GM12878 (cell line): ENCODE measurements around the gene DPF3. TPM values are rescaled to one million over a fixed set of nuclear protein-coding genes. Genes with fewer than 3 reads are reported as not detected.

ENCODE experiments used
- ATAC-seq: fragments of 200-7000 bp; cut with Tn5 transposase; 3 replicates; pipeline ENCODE4 v1.9.1; 2020; ENCODE audit warnings: mild to moderate bottlenecking, moderate library complexity
- BruUV-seq: library from RNA; stranded (reverse); fragments of 400-500 nt; replicated peaks from 2 replicates; lab custom pipeline; 2021; lab: Mats Ljungman, UMichigan
- CTCF ChIA-PET: fragments of 300-600 bp; sonication (Branson Sonifier 250); formaldehyde crosslinking; extraction: SDS; loops from one replicate; lab custom pipeline; 2021; ENCODE audit warnings: inconsistent platforms; lab: Yijun Ruan, JAX
- POLR2A ChIA-PET: fragments of 350-600 bp; formaldehyde crosslinking; extraction: SDS; loops from one replicate; lab custom pipeline; 2021; ENCODE audit warnings: inconsistent platforms; lab: Charles Lee
- RAD21 ChIA-PET: fragments of 300-600 bp; sonication (Branson Sonifier 250); formaldehyde crosslinking; loops from one replicate; lab custom pipeline; 2023; ENCODE audit warnings: antibody characterized with exemption; ENCODE audit not compliant: unreplicated experiment; lab: Charles Lee
- SMC1A ChIA-PET: fragments of 300-600 bp; sonication (Branson Sonifier 250); formaldehyde crosslinking; loops from one replicate; lab custom pipeline; 2023; ENCODE audit not compliant: unreplicated experiment, uncharacterized antibody; lab: Charles Lee
- DNase-seq: peaks from one replicate; pipeline ENCODE4 v3.0.0-alpha.2; 2011; ENCODE audit warnings: low read depth, low spot score
- FAIRE-seq: peaks from 3 replicates; lab custom pipeline; 2011; peaks lifted over from hg19 to GRCh38; lab: Jason Lieb, UNC
- H2AFZ ChIP-seq: 2 replicates; pipeline ENCODE4 v1.6.0; 2011; ENCODE audit warnings: low read depth, low read length, control low read depth; ENCODE audit not compliant: control insufficient read depth
- H3K27ac ChIP-seq: 2 replicates; pipeline ENCODE4 v1.5.1; 2011; ENCODE audit warnings: control low read depth; ENCODE audit not compliant: control insufficient read depth, insufficient read depth
- H3K27me3 ChIP-seq, 2 experiments: replicated peaks in 1 of 2; 2 replicates each; pipeline versions ENCODE4 v1.6.0 to v1.6.1; 2011; ENCODE audit warnings: low read length in 1 of 2; ENCODE audit not compliant: control insufficient read depth in 2 of 2, insufficient read depth in 2 of 2
- H3K36me3 ChIP-seq, 2 experiments: 2 replicates each; pipeline ENCODE4 v1.5.1; 2011; ENCODE audit warnings: low read length in 1 of 2; ENCODE audit not compliant: control insufficient read depth in 2 of 2, insufficient read depth in 2 of 2
- H3K4me1 ChIP-seq: 2 replicates; pipeline ENCODE4 v1.6.1; 2011; ENCODE audit warnings: mild to moderate bottlenecking, low read length, moderate library complexity, mixed read lengths; ENCODE audit not compliant: control insufficient read depth, insufficient read depth
- H3K4me2 ChIP-seq: 2 replicates; pipeline ENCODE4 v1.6.0; 2011; ENCODE audit warnings: control low read depth; ENCODE audit not compliant: control insufficient read depth, insufficient read depth
- H3K4me3 ChIP-seq: fragments of 200-600 bp; sonication (generic); 2 replicates; pipeline ENCODE4 v1.5.1; 2016
- H3K79me2 ChIP-seq: 2 replicates; pipeline ENCODE4 v1.6.0; 2011; ENCODE audit warnings: low read length; ENCODE audit not compliant: control insufficient read depth, insufficient read depth
- H3K9ac ChIP-seq: 2 replicates; pipeline ENCODE4 v1.8.0; 2011; ENCODE audit warnings: low read length, control low read depth, mixed read lengths; ENCODE audit not compliant: control insufficient read depth, insufficient read depth
- H3K9me3 ChIP-seq: replicated peaks from 3 replicates; pipeline ENCODE4 v1.5.1; 2011; ENCODE audit warnings: mild to moderate bottlenecking, low read length; ENCODE audit not compliant: control insufficient read depth, insufficient read depth
- H4K20me1 ChIP-seq: 2 replicates; pipeline ENCODE4 v1.6.0; 2011; ENCODE audit not compliant: control insufficient read depth, insufficient read depth
- CREB1 ChIP-seq: IDR thresholded peaks from 2 replicates; pipeline ENCODE4 v1.6.1; 2012; ENCODE audit warnings: low read depth, mild to moderate bottlenecking, inconsistent platforms
- EGR1 ChIP-seq, 2 experiments: IDR thresholded peaks; 1 replicate in 1 of 2; 2 replicates in 1 of 2; pipeline ENCODE4 v1.6.1; 2011 to 2012; ENCODE audit warnings: low read depth in 2 of 2, low read length in 2 of 2, borderline replicate concordance in 1 of 2, mild to moderate bottlenecking in 1 of 2, moderate library complexity in 1 of 2
- KAT2A ChIP-seq: conservative IDR thresholded peaks from 2 replicates; pipeline ENCODE4 v1.6.1; 2011; ENCODE audit warnings: low read depth, low read length; ENCODE audit not compliant: control insufficient read depth
- KLF5 ChIP-seq: fragments of 450-650 bp; IDR thresholded peaks from 2 replicates; pipeline ENCODE4 v1.6.1; 2014; ENCODE audit warnings: mild to moderate bottlenecking; ENCODE audit not compliant: partially characterized antibody
- MTA2 ChIP-seq: fragments of 450-650 bp; IDR thresholded peaks from 2 replicates; pipeline ENCODE4 v1.6.1; 2016; ENCODE audit warnings: low read depth, mild to moderate bottlenecking, moderate library complexity
- PML ChIP-seq: IDR thresholded peaks from 2 replicates; pipeline ENCODE4 v1.6.1; 2012; ENCODE audit warnings: low read length, inconsistent platforms
- RBBP5 ChIP-seq: fragments of 200-600 bp; sonication (generic); conservative IDR thresholded peaks from 2 replicates; pipeline ENCODE4 v1.6.1; 2016
- SIN3A ChIP-seq: IDR thresholded peaks from 2 replicates; pipeline ENCODE4 v1.6.1; 2012; ENCODE audit warnings: low read depth, low read length, improper control_type of control experiment
- SMAD1 ChIP-seq: fragments of 450-650 bp; IDR thresholded peaks from 2 replicates; pipeline ENCODE4 v1.6.1; 2018; ENCODE audit warnings: mild to moderate bottlenecking, low read depth; ENCODE audit not compliant: partially characterized antibody
- SPI1 ChIP-seq: IDR thresholded peaks from 2 replicates; pipeline ENCODE4 v1.6.1; 2011; ENCODE audit warnings: low read depth, mild to moderate bottlenecking, low read length, moderate library complexity, borderline replicate concordance; ENCODE audit not compliant: insufficient read depth
- STAT1 ChIP-seq: fragments of 450-650 bp; conservative IDR thresholded peaks from 2 replicates; pipeline ENCODE4 v1.6.1; 2014; ENCODE audit warnings: antibody characterized with exemption, mild to moderate bottlenecking
- TARDBP ChIP-seq: IDR thresholded peaks from 2 replicates; pipeline ENCODE4 v1.6.1; 2016; ENCODE audit warnings: borderline replicate concordance
- WGBS: methylation state at CpG from one replicate; pipeline ENCODE4 v1.1.6; 2016; ENCODE audit warnings: low lambda C conversion rate; ENCODE audit not compliant: insufficient replicate concordance, insufficient coverage; ENCODE audit errors: missing lambda C conversion rate; 5-methylcytosine and 5-hydroxymethylcytosine counted together
- in situ Hi-C: fragments of 300-500 bp; cut with MboI; formaldehyde crosslinking; loops from 9 replicates; pipeline ENCODE4 v1.14.3; 2018; ENCODE audit warnings: mixed read lengths
- intact Hi-C: fragments of 100-400 bp; cut with micrococcal nuclease; formaldehyde crosslinking; loops from one replicate; pipeline ENCODE4 v1.14.2; 2022; ENCODE audit not compliant: unreplicated experiment
- polyA plus RNA-seq, 11 experiments: library from polyadenylated mRNA; depleted of rRNA in 4 of 11; unstranded in 6 of 11; stranded (reverse) in 5 of 11; fragments of >200 nt; fragmentation: Nextera tagmentation in 4 of 11; fragmentation: Illumina TruSeq in 1 of 11; extraction: Ambion mirVana in 4 of 11; extraction: Trizol in 1 of 11; gene quantifications; 1 replicate in 1 of 11; 2 replicates in 10 of 11; pipeline versions ENCODE4 v1.2.1 to v1.2.3, GENCODE V29; 2011 to 2016; ENCODE audit warnings: inconsistent platforms in 2 of 11, missing spikeins in 2 of 11, low read depth in 1 of 11
- total RNA-seq, 4 experiments: library from RNA; depleted of rRNA in 3 of 4; stranded (reverse); fragments of >200 nt in 3 of 4; fragmentation: Illumina TruSeq in 1 of 4; extraction: Trizol in 1 of 4; gene quantifications; 2 replicates each; pipeline versions ENCODE4 v1.2.1 to v1.2.3, GENCODE V29; 2013 to 2021
- TF ChIP-seq, protein P1 (sequence below): IDR thresholded peaks from 2 replicates; pipeline ENCODE4 v1.6.1; 2011; ENCODE audit warnings: borderline replicate concordance, low read depth, mild to moderate bottlenecking, moderate library complexity, mixed read lengths, low read length; ENCODE audit not compliant: insufficient read depth; ENCODE audit errors: extremely low read length
- TF ChIP-seq, protein P2 (sequence below): fragments of 450-650 bp; formaldehyde crosslinking; IDR thresholded peaks from 2 replicates; pipeline ENCODE4 v1.5.0; 2022; ENCODE audit warnings: mild to moderate bottlenecking, missing genetic modification characterization
- TF ChIP-seq, protein P3 (sequence below): IDR thresholded peaks from 2 replicates; pipeline ENCODE4 v1.6.1; 2011; ENCODE audit warnings: borderline replicate concordance, low read depth, mild to moderate bottlenecking, moderate library complexity, low read length; ENCODE audit not compliant: insufficient read depth, poor library complexity, severe bottlenecking
- TF ChIP-seq, protein P4 (sequence below): IDR thresholded peaks from 2 replicates; pipeline ENCODE4 v1.6.1; 2012; ENCODE audit warnings: low read depth, low read length, improper control_type of control experiment

DPF3 gene
- total and polyA plus RNA-seq, 10 of the 15 experiments (the other 5 are each of a cell fraction or from before 2014, with no cell fraction given): 0.69 to 8.0 (median 2.2) TPM

DNA sequence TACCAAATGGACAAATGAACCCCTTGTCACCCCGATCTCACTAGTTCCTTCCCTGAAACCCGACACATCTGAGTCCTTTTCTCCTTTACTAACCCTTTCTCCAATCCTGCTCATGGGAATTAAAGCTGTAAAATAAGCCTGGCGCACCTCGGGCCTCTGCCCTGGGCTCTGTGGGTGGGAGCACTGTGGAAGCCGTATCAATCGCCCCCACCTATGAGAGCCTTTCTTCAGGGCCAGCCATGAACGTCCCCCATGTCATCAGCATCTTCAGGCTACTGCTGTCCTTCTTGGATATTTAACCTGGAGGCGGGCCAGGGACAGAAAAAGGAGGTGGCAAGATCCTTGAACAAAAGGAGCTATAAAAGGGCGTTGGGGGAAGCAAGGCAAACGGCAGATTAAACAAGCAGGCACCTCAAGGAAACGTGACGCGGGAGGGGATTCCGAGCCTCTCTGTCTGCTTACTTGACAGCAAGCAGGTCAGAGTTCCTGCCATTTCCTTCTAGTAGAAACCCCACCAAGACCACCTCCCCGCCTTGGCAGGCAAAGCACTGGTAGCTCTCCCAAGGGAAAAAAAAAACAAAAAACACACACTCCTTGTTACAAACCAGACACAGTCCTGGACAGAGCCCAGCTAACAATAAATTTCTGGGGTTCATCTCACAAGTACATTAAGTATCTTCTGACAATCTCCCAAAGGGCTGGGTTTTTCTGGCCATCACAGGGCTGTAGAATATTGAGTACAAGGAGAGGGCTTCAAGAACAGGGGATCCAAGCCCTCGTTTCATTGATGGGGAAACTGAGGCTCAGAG, 62.9 kb downstream of the DPF3 start:
- Histone ChIP-seq H3K36me3 (no peaks in the 10 kb centered on the region), H3K9ac (no peak overlapping the region), H2AFZ (no peak overlapping the region), H3K79me2 (no peaks in the 10 kb centered on the region), H3K27ac (no peak overlapping the region), H3K4me2 (no peak overlapping the region), H3K27me3 (no peaks in the 10 kb centered on the region), H3K9me3 (no peaks in the 10 kb centered on the region), H3K4me3 (no peak overlapping the region), H4K20me1 (0 out of 2 replicates have a peak, but pooled peaks cover 2% of the 10 kb centered on the region), H3K4me1 (no peaks in the 10 kb centered on the region)
- ATAC-seq: no peak
- TF ChIP-seq EGR1 (IDR thresholded peaks at IDR 0.05; ENCODE audit: borderline replicate concordance in 1 of 2, low read depth in 2 of 2, low read length in 2 of 2): no peak
- TF ChIP-seq RBBP5: no peak
- TF ChIP-seq SPI1: no peak
- TF ChIP-seq PML: no peak
- TF ChIP-seq SIN3A: no peak
- TF ChIP-seq TARDBP: no peak
- no peak for TF ChIP-seq KLF5
- TF ChIP-seq MTA2: no peak
- no peak for TF ChIP-seq CREB1
- TF ChIP-seq SMAD1: no peak
- TF ChIP-seq KAT2A: no peak
- TF ChIP-seq, protein P1, sequence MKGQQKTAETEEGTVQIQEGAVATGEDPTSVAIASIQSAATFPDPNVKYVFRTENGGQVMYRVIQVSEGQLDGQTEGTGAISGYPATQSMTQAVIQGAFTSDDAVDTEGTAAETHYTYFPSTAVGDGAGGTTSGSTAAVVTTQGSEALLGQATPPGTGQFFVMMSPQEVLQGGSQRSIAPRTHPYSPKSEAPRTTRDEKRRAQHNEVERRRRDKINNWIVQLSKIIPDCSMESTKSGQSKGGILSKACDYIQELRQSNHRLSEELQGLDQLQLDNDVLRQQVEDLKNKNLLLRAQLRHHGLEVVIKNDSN: no peak
- TF ChIP-seq, protein P2, sequence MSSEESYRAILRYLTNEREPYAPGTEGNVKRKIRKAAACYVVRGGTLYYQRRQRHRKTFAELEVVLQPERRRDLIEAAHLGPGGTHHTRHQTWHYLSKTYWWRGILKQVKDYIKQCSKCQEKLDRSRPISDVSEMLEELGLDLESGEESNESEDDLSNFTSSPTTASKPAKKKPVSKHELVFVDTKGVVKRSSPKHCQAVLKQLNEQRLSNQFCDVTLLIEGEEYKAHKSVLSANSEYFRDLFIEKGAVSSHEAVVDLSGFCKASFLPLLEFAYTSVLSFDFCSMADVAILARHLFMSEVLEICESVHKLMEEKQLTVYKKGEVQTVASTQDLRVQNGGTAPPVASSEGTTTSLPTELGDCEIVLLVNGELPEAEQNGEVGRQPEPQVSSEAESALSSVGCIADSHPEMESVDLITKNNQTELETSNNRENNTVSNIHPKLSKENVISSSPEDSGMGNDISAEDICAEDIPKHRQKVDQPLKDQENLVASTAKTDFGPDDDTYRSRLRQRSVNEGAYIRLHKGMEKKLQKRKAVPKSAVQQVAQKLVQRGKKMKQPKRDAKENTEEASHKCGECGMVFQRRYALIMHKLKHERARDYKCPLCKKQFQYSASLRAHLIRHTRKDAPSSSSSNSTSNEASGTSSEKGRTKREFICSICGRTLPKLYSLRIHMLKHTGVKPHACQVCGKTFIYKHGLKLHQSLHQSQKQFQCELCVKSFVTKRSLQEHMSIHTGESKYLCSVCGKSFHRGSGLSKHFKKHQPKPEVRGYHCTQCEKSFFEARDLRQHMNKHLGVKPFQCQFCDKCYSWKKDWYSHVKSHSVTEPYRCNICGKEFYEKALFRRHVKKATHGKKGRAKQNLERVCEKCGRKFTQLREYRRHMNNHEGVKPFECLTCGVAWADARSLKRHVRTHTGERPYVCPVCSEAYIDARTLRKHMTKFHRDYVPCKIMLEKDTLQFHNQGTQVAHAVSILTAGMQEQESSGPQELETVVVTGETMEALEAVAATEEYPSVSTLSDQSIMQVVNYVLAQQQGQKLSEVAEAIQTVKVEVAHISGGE: no peak
- TF ChIP-seq, protein P3, sequence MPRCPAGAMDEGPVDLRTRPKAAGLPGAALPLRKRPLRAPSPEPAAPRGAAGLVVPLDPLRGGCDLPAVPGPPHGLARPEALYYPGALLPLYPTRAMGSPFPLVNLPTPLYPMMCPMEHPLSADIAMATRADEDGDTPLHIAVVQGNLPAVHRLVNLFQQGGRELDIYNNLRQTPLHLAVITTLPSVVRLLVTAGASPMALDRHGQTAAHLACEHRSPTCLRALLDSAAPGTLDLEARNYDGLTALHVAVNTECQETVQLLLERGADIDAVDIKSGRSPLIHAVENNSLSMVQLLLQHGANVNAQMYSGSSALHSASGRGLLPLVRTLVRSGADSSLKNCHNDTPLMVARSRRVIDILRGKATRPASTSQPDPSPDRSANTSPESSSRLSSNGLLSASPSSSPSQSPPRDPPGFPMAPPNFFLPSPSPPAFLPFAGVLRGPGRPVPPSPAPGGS: no peak
- TF ChIP-seq, protein P4, sequence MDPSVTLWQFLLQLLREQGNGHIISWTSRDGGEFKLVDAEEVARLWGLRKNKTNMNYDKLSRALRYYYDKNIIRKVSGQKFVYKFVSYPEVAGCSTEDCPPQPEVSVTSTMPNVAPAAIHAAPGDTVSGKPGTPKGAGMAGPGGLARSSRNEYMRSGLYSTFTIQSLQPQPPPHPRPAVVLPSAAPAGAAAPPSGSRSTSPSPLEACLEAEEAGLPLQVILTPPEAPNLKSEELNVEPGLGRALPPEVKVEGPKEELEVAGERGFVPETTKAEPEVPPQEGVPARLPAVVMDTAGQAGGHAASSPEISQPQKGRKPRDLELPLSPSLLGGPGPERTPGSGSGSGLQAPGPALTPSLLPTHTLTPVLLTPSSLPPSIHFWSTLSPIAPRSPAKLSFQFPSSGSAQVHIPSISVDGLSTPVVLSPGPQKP: no peak
- TF ChIP-seq STAT1: no peak
- intact Hi-C loops: no loop called here
- BruUV-seq: no TSS peak
- 60% methylated on average over 16 of the region's 16 CpGs for WGBS
- CTCF ChIA-PET: interaction anchor here (0.8 kb wide), 1 partner anchor 74 kb away, joined by 3 read pairs; no protein-coding TSS in a partner anchor
- SMC1A ChIA-PET: interaction anchor here (0.6 to 1.6 kb wide), 3 partner anchors 31 to 248 kb away, joined by 3 to 5 read pairs (median 4); no protein-coding TSS in a partner anchor
- RAD21 ChIA-PET: no interaction called here
- DNase-seq: no peak
- POLR2A ChIA-PET: no interaction called here
- no peak for FAIRE-seq
- in situ Hi-C loops: no loop called here
